Osteocyte (in vitro differentiated cells): ENCODE results near the gene KDM6A. TPM values are rescaled to one million over a fixed set of nuclear protein-coding genes. Genes with fewer than 3 reads are reported as not detected.

ENCODE experiments used
- DNase-seq: peaks from one replicate; pipeline ENCODE4 v3.0.0; 2021; ENCODE audit warnings: mixed read lengths; ENCODE audit not compliant: unreplicated experiment; ENCODE audit errors: extremely low spot score
- H3K27ac Mint-ChIP-seq: one replicate; pipeline ENCODE4 v1.8.0; 2021; ENCODE audit warnings: mild to moderate bottlenecking, mixed read lengths; ENCODE audit not compliant: unreplicated experiment
- H3K27me3 Mint-ChIP-seq: one replicate; pipeline ENCODE4 v1.8.0; 2021; ENCODE audit warnings: mixed read lengths; ENCODE audit not compliant: unreplicated experiment
- H3K36me3 Mint-ChIP-seq: one replicate; pipeline ENCODE4 v1.8.0; 2021; ENCODE audit warnings: mixed read lengths; ENCODE audit not compliant: unreplicated experiment
- H3K4me1 Mint-ChIP-seq: one replicate; pipeline ENCODE4 v1.8.0; 2021; ENCODE audit warnings: mixed read lengths; ENCODE audit not compliant: unreplicated experiment
- H3K4me3 Mint-ChIP-seq: one replicate; pipeline ENCODE4 v1.8.0; 2021; ENCODE audit warnings: mild to moderate bottlenecking, moderate library complexity, mixed read lengths; ENCODE audit not compliant: unreplicated experiment
- H3K9me3 Mint-ChIP-seq: one replicate; pipeline ENCODE4 v1.8.0; 2021; ENCODE audit warnings: mixed read lengths; ENCODE audit not compliant: unreplicated experiment
- total RNA-seq: library from RNA; stranded (reverse); gene quantifications from 2 replicates; pipeline ENCODE4 v1.2.1, GENCODE V29; 2021
- TF ChIP-seq, protein P1 (sequence below): fragments of 200-600 bp; sonication (generic); IDR thresholded peaks from 2 replicates; pipeline ENCODE4 v1.5.0; 2021; ENCODE audit warnings: antibody characterized with exemption, mild to moderate bottlenecking, moderate library complexity

KDM6A gene
- total RNA-seq, 1 donor from 2014 or later = 17.6 TPM

DNA sequence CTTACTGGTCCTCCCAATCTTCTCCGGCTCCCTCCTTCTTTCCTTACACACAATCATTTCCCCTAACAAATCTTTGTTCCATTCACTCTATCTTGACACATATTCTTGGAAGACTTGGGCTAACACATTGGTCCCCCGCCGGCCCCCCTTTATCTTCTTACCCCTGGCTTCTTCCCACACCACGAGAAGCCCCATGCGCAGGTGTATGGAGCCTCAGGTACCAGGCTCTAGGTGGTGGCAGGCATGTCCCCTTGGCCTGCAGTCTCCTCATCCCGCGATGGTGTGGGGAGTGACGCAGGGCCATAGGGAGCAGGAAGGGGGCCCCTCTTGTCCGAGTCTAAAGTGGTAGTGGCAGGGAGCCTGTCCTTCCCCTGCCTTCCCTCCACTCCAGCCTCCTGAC is 277.8 kb downstream of the KDM6A start:
- no peak for DNase-seq
- Mint-ChIP-seq H3K36me3 (no peaks in the 10 kb centered on the region), H3K4me1 (no peaks in the 10 kb centered on the region), H3K27me3 (no peaks in the 10 kb centered on the region), H3K27ac (no peak overlapping the region), H3K9me3 (no peaks in the 10 kb centered on the region), H3K4me3 (no peak overlapping the region)
- TF ChIP-seq, protein P1, sequence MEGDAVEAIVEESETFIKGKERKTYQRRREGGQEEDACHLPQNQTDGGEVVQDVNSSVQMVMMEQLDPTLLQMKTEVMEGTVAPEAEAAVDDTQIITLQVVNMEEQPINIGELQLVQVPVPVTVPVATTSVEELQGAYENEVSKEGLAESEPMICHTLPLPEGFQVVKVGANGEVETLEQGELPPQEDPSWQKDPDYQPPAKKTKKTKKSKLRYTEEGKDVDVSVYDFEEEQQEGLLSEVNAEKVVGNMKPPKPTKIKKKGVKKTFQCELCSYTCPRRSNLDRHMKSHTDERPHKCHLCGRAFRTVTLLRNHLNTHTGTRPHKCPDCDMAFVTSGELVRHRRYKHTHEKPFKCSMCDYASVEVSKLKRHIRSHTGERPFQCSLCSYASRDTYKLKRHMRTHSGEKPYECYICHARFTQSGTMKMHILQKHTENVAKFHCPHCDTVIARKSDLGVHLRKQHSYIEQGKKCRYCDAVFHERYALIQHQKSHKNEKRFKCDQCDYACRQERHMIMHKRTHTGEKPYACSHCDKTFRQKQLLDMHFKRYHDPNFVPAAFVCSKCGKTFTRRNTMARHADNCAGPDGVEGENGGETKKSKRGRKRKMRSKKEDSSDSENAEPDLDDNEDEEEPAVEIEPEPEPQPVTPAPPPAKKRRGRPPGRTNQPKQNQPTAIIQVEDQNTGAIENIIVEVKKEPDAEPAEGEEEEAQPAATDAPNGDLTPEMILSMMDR = no peak

DNA sequence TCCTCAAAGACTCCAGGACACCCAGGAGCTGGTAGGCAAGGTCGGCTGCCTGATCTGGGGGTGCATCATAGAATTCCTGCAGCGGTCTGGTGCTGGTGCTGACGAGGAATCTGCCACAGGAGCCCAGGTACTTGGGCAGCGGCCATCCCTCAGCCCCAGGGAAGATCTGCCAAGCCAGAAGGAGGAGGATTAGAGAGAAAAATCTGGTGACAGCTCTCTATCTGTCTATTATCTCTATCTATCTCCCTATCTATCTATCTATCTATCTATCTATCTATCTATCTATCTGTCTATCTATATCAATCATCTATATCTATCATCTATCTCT is 281.0 kb downstream of the KDM6A start:
- TF ChIP-seq, protein P1 = no peak
- Mint-ChIP-seq H3K4me3 (no peak overlapping the region), H3K27me3 (no peaks in the 10 kb centered on the region), H3K36me3 (no peaks in the 10 kb centered on the region), H3K27ac (no peak overlapping the region), H3K4me1 (no peaks in the 10 kb centered on the region), H3K9me3 (no peaks in the 10 kb centered on the region)
- DNase-seq = no peak

DNA sequence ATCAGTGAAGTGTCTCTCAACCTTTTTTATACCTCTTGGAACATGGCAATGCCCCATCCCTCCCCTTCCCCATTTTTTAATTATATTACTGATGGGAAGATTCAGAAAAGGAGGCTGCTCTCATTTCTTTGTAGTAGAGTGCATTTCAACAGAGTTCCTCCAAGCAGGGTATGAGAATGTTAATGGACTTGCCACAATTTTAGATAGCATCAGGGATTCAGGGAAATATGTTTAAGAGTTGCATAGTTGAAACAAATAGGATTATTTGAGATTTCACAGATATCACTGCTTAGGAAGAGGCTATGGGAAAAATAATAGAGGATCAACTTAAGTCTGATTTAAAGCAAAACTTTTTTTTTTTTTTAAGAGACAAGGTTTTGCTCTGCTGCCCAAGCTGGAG is 281.5 kb downstream of the KDM6A start:
- TF ChIP-seq, protein P1 = no peak
- Mint-ChIP-seq H3K27ac (no peak overlapping the region), H3K4me1 (no peaks in the 10 kb centered on the region), H3K36me3 (no peaks in the 10 kb centered on the region), H3K9me3 (no peaks in the 10 kb centered on the region), H3K27me3 (no peaks in the 10 kb centered on the region), H3K4me3 (no peak overlapping the region)
- DNase-seq = no peak

DNA sequence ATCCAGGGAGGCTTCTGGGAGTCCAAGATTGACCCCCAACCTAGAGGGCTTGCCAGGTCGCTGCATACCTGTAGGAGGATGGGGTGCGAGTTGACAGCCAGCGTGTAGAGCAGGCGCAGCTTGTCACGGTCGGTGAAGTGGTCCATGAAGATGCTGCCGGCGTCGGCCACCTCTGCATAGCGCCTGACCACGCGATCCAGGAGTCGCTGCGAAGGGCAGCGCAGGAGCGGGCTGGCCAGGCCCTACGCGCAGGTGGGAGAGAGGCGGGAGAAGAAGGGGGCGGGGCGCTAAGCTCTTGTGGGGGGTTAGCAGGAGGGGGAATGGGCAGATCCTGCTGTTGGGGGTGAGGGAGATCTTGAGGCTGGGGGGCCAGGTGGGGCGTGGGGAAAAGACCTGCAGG is 284.7 kb downstream of the KDM6A start:
- TF ChIP-seq, protein P1 = no peak
- H3K27ac Mint-ChIP-seq = no peak overlapping the region
- H3K4me1 Mint-ChIP-seq = no peaks in the 10 kb centered on the region
- H3K9me3 Mint-ChIP-seq = peaks cover 5% of the 10 kb centered on the region
- DNase-seq = peak; percentile 80
- no peak overlapping the region for H3K4me3 Mint-ChIP-seq
- no peaks in the 10 kb centered on the region for H3K27me3 Mint-ChIP-seq
- no peaks in the 10 kb centered on the region for H3K36me3 Mint-ChIP-seq

Other genes with a start within 250 kb of the KDM6A start
- gene DUSP21, start 29.2 kb upstream of the KDM6A start, total RNA-seq = not detected in 2 replicates